Measurements from ENCODE around the gene GNG2.

Gene GNG2

GRCh38 chr14:51957950-51958349, 97.5 kb downstream of the GNG2 start:
- no peak overlapping the region for H3K4me3 ChIP-seq (replicated peaks; ENCODE audit: low read depth, low read length)
- no peak for DNase-seq (ENCODE audit: extremely low read depth, low read depth)
- TF ChIP-seq CTCF (IDR thresholded peaks at IDR 0.05; ENCODE audit: low read depth, low read length, missing control alignments) = no peak

GRCh38 chr14:51959928-51960327, 99.5 kb downstream of the GNG2 start:
- no peak for TF ChIP-seq CTCF (IDR thresholded peaks at IDR 0.05; ENCODE audit: low read depth, low read length, missing control alignments)
- H3K4me3 ChIP-seq (replicated peaks; ENCODE audit: low read depth, low read length) = no peak overlapping the region
- no peak for DNase-seq (ENCODE audit: extremely low read depth, low read depth)

- no peak for DNase-seq (ENCODE audit: extremely low read depth, low read depth)
- TF ChIP-seq CTCF (IDR thresholded peaks at IDR 0.05; ENCODE audit: low read depth, low read length, missing control alignments) = no peak
- H3K4me3 ChIP-seq (replicated peaks; ENCODE audit: low read depth, low read length) = no peak overlapping the region
These were observed 100.5 kb downstream of the GNG2 start for GRCh38 chr14:51960866-51961265.

GRCh38 chr14:51962711-51963110, 102.3 kb downstream of the GNG2 start:
- no peak for TF ChIP-seq CTCF (IDR thresholded peaks at IDR 0.05; ENCODE audit: low read depth, low read length, missing control alignments)
- no peak overlapping the region for H3K4me3 ChIP-seq (replicated peaks; ENCODE audit: low read depth, low read length)
- no peak for DNase-seq (ENCODE audit: extremely low read depth, low read depth)

GRCh38 chr14:51963286-51963685, 102.9 kb downstream of the GNG2 start:
- TF ChIP-seq CTCF (IDR thresholded peaks at IDR 0.05; ENCODE audit: low read depth, low read length, missing control alignments) = no peak
- no peak overlapping the region for H3K4me3 ChIP-seq (replicated peaks; ENCODE audit: low read depth, low read length)
- DNase-seq (ENCODE audit: extremely low read depth, low read depth) = no peak

GRCh38 chr14:51967521-51967920, 107.1 kb downstream of the GNG2 start:
- no peak for DNase-seq (ENCODE audit: extremely low read depth, low read depth)
- TF ChIP-seq CTCF (IDR thresholded peaks at IDR 0.05; ENCODE audit: low read depth, low read length, missing control alignments) = no peak
- H3K4me3 ChIP-seq (replicated peaks; ENCODE audit: low read depth, low read length) = no peak overlapping the region

GRCh38 chr14:51969852-51970540, 109.6 kb downstream of the GNG2 start:
- DNase-seq (ENCODE audit: extremely low read depth, low read depth) = no peak
- no peak for TF ChIP-seq CTCF (IDR thresholded peaks at IDR 0.05; ENCODE audit: low read depth, low read length, missing control alignments)
- H3K4me3 ChIP-seq (replicated peaks; ENCODE audit: low read depth, low read length) = no peak overlapping the region
